Measurements from ENCODE around the gene SLC39A12. TPM values are rescaled to one million over a fixed set of nuclear protein-coding genes. Genes with fewer than 3 reads are reported as not detected.

SLC39A12 gene
- total and polyA plus RNA-seq, 10 of the 15 experiments (the other 5 are each of a cell fraction or from before 2014, with no cell fraction given), result 0.47 to 1.5 (median 0.68) TPM; not detected in 1

DNA sequence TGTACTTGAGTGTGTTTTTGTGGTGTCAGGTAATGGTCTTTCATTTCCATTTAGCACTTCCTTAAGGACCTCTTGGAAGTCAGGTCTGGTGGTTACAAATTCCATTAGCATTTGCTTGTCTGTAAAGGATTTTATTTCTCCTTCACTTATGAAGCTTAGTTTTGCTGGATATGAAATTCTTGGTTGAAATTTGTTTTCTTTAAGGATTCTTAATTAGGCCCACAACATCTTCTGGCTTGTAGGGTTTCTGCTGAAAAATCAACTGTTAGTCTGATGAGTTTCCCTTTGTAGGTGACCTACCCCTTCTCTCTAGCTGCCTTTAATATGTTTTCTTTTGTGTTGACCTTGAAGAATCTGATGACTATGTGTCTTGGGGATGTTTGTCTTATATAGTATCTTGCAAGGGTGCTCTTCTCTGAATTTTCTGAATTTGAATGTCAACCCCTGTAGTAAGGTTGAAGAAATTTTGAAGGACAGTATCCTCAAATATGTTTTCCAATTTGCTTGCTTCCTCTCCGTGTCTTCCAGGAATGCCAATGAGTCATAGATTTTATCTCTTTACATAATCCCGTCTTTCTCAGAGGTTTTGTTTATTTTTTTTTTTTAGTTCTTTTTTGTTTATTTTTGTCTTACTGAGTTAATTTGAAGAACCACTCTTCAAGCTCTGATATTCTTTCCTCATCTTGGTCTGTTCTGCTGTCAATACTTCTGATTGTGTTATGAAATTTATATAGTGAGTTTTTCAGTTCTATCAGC lies 70.2 kb downstream of the SLC39A12 start:
- no TSS peak for BruUV-seq (replicated peaks)
- Histone ChIP-seq H3K9me3 (replicated peaks; ENCODE audit: control insufficient read depth, insufficient read depth, low read length) (no peaks in the 10 kb centered on the region), H3K9ac (ENCODE audit: control insufficient read depth, insufficient read depth, low read length) (no peak overlapping the region), H3K36me3 (ENCODE audit: control insufficient read depth in 2 of 2, insufficient read depth in 2 of 2, low read length in 1 of 2) (no peaks in the 10 kb centered on the region), H3K4me1 (ENCODE audit: control insufficient read depth, insufficient read depth, low read length) (no peaks in the 10 kb centered on the region), H4K20me1 (ENCODE audit: control insufficient read depth, insufficient read depth) (no peaks in the 10 kb centered on the region), H2AFZ (ENCODE audit: control insufficient read depth, low read depth, low read length) (no peak overlapping the region), H3K4me3 (no peak overlapping the region), H3K4me2 (ENCODE audit: control insufficient read depth, insufficient read depth) (no peak overlapping the region), H3K27me3 (replicated peaks in 1 of 2; ENCODE audit: control insufficient read depth in 2 of 2, insufficient read depth in 2 of 2, low read length in 1 of 2) (no peaks in the 10 kb centered on the region), H3K79me2 (ENCODE audit: control insufficient read depth, insufficient read depth, low read length) (no peaks in the 10 kb centered on the region), H3K27ac (ENCODE audit: control insufficient read depth, insufficient read depth) (no peak overlapping the region)
- no peak for ATAC-seq
- CTCF ChIA-PET, result no interaction called here
- POLR2A ChIA-PET, result no interaction called here
- SMC1A ChIA-PET (ENCODE audit: uncharacterized antibody, unreplicated experiment), result interaction anchor here (1.0 to 1.2 kb wide), 2 partner anchors 9 to 13 kb away, joined by 3 read pairs; no protein-coding TSS in a partner anchor
- 57% methylated on average over 2 of the region's 2 CpGs for WGBS (ENCODE audit: insufficient coverage, insufficient replicate concordance, low lambda C conversion rate, missing lambda C conversion rate)
- DNase-seq (ENCODE audit: low read depth, low spot score), result no peak
- FAIRE-seq, result no peak
- intact Hi-C loops (cut with micrococcal nuclease; ENCODE audit: unreplicated experiment) (no loop called here), in situ Hi-C loops (cut with MboI) (no loop called here)
- RAD21 ChIA-PET (ENCODE audit: unreplicated experiment), result no interaction called here
- no peak for TF ChIP-seq SRF (IDR thresholded peaks at IDR 0.05; ENCODE audit: low read depth in 2 of 2, low read length in 2 of 2)
- no peak for TF ChIP-seq IKZF2 (IDR thresholded peaks at IDR 0.05)
- TF ChIP-seq, protein P1, sequence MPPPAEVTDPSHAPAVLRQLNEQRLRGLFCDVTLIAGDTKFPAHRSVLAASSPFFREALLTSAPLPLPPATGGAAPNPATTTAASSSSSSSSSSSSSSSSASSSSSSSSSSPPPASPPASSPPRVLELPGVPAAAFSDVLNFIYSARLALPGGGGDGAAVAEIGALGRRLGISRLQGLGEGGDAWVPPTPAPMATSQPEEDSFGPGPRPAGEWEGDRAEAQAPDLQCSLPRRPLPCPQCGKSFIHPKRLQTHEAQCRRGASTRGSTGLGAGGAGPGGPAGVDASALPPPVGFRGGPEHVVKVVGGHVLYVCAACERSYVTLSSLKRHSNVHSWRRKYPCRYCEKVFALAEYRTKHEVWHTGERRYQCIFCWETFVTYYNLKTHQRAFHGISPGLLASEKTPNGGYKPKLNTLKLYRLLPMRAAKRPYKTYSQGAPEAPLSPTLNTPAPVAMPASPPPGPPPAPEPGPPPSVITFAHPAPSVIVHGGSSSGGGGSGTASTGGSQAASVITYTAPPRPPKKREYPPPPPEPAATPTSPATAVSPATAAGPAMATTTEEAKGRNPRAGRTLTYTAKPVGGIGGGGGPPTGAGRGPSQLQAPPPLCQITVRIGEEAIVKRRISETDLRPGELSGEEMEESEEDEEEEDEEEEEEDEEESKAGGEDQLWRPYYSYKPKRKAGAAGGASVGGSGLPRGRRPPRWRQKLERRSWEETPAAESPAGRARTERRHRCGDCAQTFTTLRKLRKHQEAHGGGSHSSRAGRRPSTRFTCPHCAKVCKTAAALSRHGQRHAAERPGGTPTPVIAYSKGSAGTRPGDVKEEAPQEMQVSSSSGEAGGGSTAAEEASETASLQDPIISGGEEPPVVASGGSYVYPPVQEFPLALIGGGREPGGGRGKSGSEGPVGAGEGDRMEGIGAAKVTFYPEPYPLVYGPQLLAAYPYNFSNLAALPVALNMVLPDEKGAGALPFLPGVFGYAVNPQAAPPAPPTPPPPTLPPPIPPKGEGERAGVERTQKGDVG (CRISPR knock-in tag; IDR thresholded peaks at IDR 0.05), result no peak
- TF ChIP-seq SUPT20H (IDR thresholded peaks at IDR 0.05; ENCODE audit: borderline replicate concordance, control insufficient read depth, low read depth, low read length), result no peak
- TF ChIP-seq NFXL1 (IDR thresholded peaks at IDR 0.05; ENCODE audit: borderline replicate concordance), result no peak
- TF ChIP-seq TCF12 (IDR thresholded peaks at IDR 0.05; ENCODE audit: low read depth, low read length), result no peak
- TF ChIP-seq WRNIP1 (IDR thresholded peaks at IDR 0.05; ENCODE audit: borderline replicate concordance, low read depth, low read length), result no peak
- TF ChIP-seq, protein P2, sequence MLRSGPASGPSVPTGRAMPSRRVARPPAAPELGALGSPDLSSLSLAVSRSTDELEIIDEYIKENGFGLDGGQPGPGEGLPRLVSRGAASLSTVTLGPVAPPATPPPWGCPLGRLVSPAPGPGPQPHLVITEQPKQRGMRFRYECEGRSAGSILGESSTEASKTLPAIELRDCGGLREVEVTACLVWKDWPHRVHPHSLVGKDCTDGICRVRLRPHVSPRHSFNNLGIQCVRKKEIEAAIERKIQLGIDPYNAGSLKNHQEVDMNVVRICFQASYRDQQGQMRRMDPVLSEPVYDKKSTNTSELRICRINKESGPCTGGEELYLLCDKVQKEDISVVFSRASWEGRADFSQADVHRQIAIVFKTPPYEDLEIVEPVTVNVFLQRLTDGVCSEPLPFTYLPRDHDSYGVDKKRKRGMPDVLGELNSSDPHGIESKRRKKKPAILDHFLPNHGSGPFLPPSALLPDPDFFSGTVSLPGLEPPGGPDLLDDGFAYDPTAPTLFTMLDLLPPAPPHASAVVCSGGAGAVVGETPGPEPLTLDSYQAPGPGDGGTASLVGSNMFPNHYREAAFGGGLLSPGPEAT (IDR thresholded peaks at IDR 0.05; ENCODE audit: low read depth), result no peak
- no peak for TF ChIP-seq STAT3 (IDR thresholded peaks at IDR 0.05; ENCODE audit: low read depth, low read length)
- TF ChIP-seq, protein P3, sequence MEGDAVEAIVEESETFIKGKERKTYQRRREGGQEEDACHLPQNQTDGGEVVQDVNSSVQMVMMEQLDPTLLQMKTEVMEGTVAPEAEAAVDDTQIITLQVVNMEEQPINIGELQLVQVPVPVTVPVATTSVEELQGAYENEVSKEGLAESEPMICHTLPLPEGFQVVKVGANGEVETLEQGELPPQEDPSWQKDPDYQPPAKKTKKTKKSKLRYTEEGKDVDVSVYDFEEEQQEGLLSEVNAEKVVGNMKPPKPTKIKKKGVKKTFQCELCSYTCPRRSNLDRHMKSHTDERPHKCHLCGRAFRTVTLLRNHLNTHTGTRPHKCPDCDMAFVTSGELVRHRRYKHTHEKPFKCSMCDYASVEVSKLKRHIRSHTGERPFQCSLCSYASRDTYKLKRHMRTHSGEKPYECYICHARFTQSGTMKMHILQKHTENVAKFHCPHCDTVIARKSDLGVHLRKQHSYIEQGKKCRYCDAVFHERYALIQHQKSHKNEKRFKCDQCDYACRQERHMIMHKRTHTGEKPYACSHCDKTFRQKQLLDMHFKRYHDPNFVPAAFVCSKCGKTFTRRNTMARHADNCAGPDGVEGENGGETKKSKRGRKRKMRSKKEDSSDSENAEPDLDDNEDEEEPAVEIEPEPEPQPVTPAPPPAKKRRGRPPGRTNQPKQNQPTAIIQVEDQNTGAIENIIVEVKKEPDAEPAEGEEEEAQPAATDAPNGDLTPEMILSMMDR (IDR thresholded peaks at IDR 0.05 in 2 of 3, conservative IDR thresholded peaks at IDR 0.05 in 1 of 3; ENCODE audit: control insufficient read depth in 2 of 3, extremely low read depth in 1 of 3, insufficient read depth in 1 of 3, low read depth in 3 of 3, low read length in 3 of 3), result no peak
- no peak for TF ChIP-seq BCL11A (IDR thresholded peaks at IDR 0.05; ENCODE audit: low read depth, low read length)
- TF ChIP-seq, protein P4, sequence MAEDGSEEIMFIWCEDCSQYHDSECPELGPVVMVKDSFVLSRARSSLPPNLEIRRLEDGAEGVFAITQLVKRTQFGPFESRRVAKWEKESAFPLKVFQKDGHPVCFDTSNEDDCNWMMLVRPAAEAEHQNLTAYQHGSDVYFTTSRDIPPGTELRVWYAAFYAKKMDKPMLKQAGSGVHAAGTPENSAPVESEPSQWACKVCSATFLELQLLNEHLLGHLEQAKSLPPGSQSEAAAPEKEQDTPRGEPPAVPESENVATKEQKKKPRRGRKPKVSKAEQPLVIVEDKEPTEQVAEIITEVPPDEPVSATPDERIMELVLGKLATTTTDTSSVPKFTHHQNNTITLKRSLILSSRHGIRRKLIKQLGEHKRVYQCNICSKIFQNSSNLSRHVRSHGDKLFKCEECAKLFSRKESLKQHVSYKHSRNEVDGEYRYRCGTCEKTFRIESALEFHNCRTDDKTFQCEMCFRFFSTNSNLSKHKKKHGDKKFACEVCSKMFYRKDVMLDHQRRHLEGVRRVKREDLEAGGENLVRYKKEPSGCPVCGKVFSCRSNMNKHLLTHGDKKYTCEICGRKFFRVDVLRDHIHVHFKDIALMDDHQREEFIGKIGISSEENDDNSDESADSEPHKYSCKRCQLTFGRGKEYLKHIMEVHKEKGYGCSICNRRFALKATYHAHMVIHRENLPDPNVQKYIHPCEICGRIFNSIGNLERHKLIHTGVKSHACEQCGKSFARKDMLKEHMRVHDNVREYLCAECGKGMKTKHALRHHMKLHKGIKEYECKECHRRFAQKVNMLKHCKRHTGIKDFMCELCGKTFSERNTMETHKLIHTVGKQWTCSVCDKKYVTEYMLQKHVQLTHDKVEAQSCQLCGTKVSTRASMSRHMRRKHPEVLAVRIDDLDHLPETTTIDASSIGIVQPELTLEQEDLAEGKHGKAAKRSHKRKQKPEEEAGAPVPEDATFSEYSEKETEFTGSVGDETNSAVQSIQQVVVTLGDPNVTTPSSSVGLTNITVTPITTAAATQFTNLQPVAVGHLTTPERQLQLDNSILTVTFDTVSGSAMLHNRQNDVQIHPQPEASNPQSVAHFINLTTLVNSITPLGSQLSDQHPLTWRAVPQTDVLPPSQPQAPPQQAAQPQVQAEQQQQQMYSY (CRISPR knock-in tag; IDR thresholded peaks at IDR 0.05), result no peak
